ENCODE measurements around the gene LIMS1.
A peak's percentile ranks its signal among the peaks of the same experiment; 100 is the strongest.

LIMS1 gene

DNA sequence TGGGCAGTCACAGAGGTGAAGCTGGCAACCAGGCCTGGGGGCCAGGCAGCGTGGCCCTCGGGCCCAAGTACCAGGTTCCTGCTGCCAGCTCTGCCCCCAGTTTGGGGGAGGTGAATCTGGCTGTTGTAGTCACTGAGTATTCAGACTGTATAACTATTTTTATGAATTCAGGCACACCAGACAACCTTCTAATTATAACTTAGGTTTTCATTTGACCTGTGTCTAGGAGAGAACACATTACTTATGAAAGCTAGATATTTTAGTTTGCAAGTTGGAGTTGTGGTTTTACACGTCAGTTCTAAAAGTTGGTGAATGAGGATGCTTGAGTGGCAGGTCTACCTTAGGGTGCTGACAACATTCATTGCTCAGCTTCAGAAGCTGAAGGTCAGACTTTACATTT is 71.7 kb downstream of the LIMS1 start:
- H2BK120ac ChIP-seq (ENCODE audit: insufficient read depth, low read length, poor library complexity) = no peak overlapping the region
- no CpG with 5 or more reads among the region's 3 CpGs for WGBS (ENCODE audit: extremely low coverage, insufficient coverage, insufficient read length)
- no peak overlapping the region for H3K18ac ChIP-seq (ENCODE audit: low read length)

GRCh38 chr2:108607706-108608301 is 73.5 kb downstream of the LIMS1 start:
- peak in 1 of 2 donors; percentile 52 for DNase-seq
- H3K27ac ChIP-seq (ENCODE audit: low read depth, low read length) = no peak overlapping the region
- no peak overlapping the region for H3K4ac ChIP-seq (ENCODE audit: low read depth, low read length)
- H3K18ac ChIP-seq (ENCODE audit: low read length) = no peak overlapping the region
- H3K14ac ChIP-seq (ENCODE audit: low read length) = no peak overlapping the region
- no peak overlapping the region for H4K8ac ChIP-seq (ENCODE audit: low read depth, low read length)
- H2BK12ac ChIP-seq (ENCODE audit: low read length) = no peak overlapping the region
- H2AK5ac ChIP-seq (ENCODE audit: low read length) = no peak overlapping the region
- no peaks in the 10 kb centered on the region for H3K27me3 ChIP-seq (ENCODE audit: insufficient read depth, low read length)
- H2AFZ ChIP-seq (ENCODE audit: insufficient read depth, low read length, poor library complexity) = no peak overlapping the region
- no peak overlapping the region for H3K23ac ChIP-seq (ENCODE audit: low read length)
- no peak overlapping the region for H3K4me3 ChIP-seq (ENCODE audit: low read depth, low read length)
- no peak overlapping the region for H2BK5ac ChIP-seq (ENCODE audit: low read depth, low read length, poor library complexity)
- H3K36me3 ChIP-seq (ENCODE audit: control insufficient read depth in 1 of 2, insufficient read depth in 2 of 2, low read length in 2 of 2) = no peaks in the 10 kb centered on the region
- no peaks in the 10 kb centered on the region for H3K79me1 ChIP-seq (ENCODE audit: low read length)
- H3K9ac ChIP-seq (ENCODE audit: low read length) = no peak overlapping the region
- no peak overlapping the region for H2BK120ac ChIP-seq (ENCODE audit: insufficient read depth, low read length, poor library complexity)
- H3K4me2 ChIP-seq (ENCODE audit: low read length) = no peak overlapping the region
- no peak overlapping the region for H4K12ac ChIP-seq (ENCODE audit: low read depth, low read length)
- H3K4me1 ChIP-seq (ENCODE audit: control insufficient read depth in 1 of 2, insufficient read depth in 2 of 2, low read length in 2 of 2) = peaks cover 3 to 9% of the 10 kb centered on the region in 2 experiments
- H3K9me3 ChIP-seq (ENCODE audit: insufficient read depth, low read depth, low read length) = peaks cover 3% of the 10 kb centered on the region
- H4K91ac ChIP-seq (ENCODE audit: low read depth, low read length) = no peak overlapping the region
- H3K79me2 ChIP-seq (ENCODE audit: control insufficient read depth, insufficient read depth, low read length, poor library complexity) = no peaks in the 10 kb centered on the region
- no CpG with 5 or more reads among the region's 3 CpGs for WGBS (ENCODE audit: extremely low coverage, insufficient coverage, insufficient read length)

More for the DNA sequence above, 71.7 kb downstream of the LIMS1 start:
- no peaks in the 10 kb centered on the region for H3K79me1 ChIP-seq (ENCODE audit: low read length)
- H3K4me2 ChIP-seq (ENCODE audit: low read length) = no peak overlapping the region
- H4K12ac ChIP-seq (ENCODE audit: low read depth, low read length) = no peak overlapping the region
- no peaks in the 10 kb centered on the region for H3K36me3 ChIP-seq (ENCODE audit: control insufficient read depth in 1 of 2, insufficient read depth in 2 of 2, low read length in 2 of 2)
- no peak overlapping the region for H2AK5ac ChIP-seq (ENCODE audit: low read length)
- no peak overlapping the region for H3K9ac ChIP-seq (ENCODE audit: low read length)
- H3K9me3 ChIP-seq (ENCODE audit: insufficient read depth, low read depth, low read length) = peaks cover 1% of the 10 kb centered on the region
- no peaks in the 10 kb centered on the region for H3K27me3 ChIP-seq (ENCODE audit: insufficient read depth, low read length)
- H2BK5ac ChIP-seq (ENCODE audit: low read depth, low read length, poor library complexity) = no peak overlapping the region
- H2BK12ac ChIP-seq (ENCODE audit: low read length) = peak overlapping the region; percentile 68
- H3K23ac ChIP-seq (ENCODE audit: low read length) = no peak overlapping the region
- H3K4me3 ChIP-seq (ENCODE audit: low read depth, low read length) = no peak overlapping the region
- no peak overlapping the region for H4K8ac ChIP-seq (ENCODE audit: low read depth, low read length)
- H3K27ac ChIP-seq (ENCODE audit: low read depth, low read length) = no peak overlapping the region
- no peak overlapping the region for H2AFZ ChIP-seq (ENCODE audit: insufficient read depth, low read length, poor library complexity)
- no peak for DNase-seq
- no peak overlapping the region for H4K91ac ChIP-seq (ENCODE audit: low read depth, low read length)
- no peaks in the 10 kb centered on the region for H3K79me2 ChIP-seq (ENCODE audit: control insufficient read depth, insufficient read depth, low read length, poor library complexity)
- peaks cover 3 to 9% of the 10 kb centered on the region in 2 experiments for H3K4me1 ChIP-seq (ENCODE audit: control insufficient read depth in 1 of 2, insufficient read depth in 2 of 2, low read length in 2 of 2)
- H3K4ac ChIP-seq (ENCODE audit: low read depth, low read length) = peak overlapping the region; percentile 77
- H3K14ac ChIP-seq (ENCODE audit: low read length) = no peak overlapping the region

DNA sequence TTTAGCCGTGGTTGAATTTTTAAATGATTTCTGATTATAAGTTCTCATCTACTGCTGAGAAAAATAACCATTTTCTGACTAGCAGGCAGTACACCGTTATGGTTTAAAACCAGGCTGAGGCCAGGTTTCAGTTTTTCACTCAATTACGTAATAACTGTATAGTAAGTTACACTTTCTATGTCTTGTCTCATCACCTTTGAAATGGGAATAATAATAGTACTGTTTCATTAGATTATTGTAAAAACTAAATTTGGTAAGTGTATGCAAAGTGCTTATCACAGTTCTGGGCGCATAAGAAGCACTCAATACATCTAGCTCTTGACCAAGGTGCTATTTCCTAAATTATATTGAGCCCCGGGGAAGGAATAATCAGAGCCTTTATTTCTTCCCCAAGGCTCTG is 76.8 kb downstream of the LIMS1 start:
- no peak overlapping the region for H2AFZ ChIP-seq (ENCODE audit: insufficient read depth, low read length, poor library complexity)
- H4K8ac ChIP-seq (ENCODE audit: low read depth, low read length) = no peak overlapping the region
- no peaks in the 10 kb centered on the region for H3K36me3 ChIP-seq (ENCODE audit: control insufficient read depth in 1 of 2, insufficient read depth in 2 of 2, low read length in 2 of 2)
- H3K4me2 ChIP-seq (ENCODE audit: low read length) = no peak overlapping the region
- WGBS (ENCODE audit: extremely low coverage, insufficient coverage, insufficient read length) = no CpG with 5 or more reads among the region's 5 CpGs
- no peak overlapping the region for H2BK12ac ChIP-seq (ENCODE audit: low read length)
- H2BK120ac ChIP-seq (ENCODE audit: insufficient read depth, low read length, poor library complexity) = no peak overlapping the region
- H2BK5ac ChIP-seq (ENCODE audit: low read depth, low read length, poor library complexity) = no peak overlapping the region
- H3K27ac ChIP-seq (ENCODE audit: low read depth, low read length) = no peak overlapping the region
- H3K27me3 ChIP-seq (ENCODE audit: insufficient read depth, low read length) = no peaks in the 10 kb centered on the region
- H3K4me3 ChIP-seq (ENCODE audit: low read depth, low read length) = no peak overlapping the region
- H2AK5ac ChIP-seq (ENCODE audit: low read length) = no peak overlapping the region
- H3K4me1 ChIP-seq (ENCODE audit: control insufficient read depth in 1 of 2, insufficient read depth in 2 of 2, low read length in 2 of 2) = peaks cover 5 to 18% of the 10 kb centered on the region in 2 experiments
- peaks cover 2% of the 10 kb centered on the region for H3K79me2 ChIP-seq (ENCODE audit: control insufficient read depth, insufficient read depth, low read length, poor library complexity)
- H3K4ac ChIP-seq (ENCODE audit: low read depth, low read length) = no peak overlapping the region
- H3K9me3 ChIP-seq (ENCODE audit: insufficient read depth, low read depth, low read length) = peaks cover 6% of the 10 kb centered on the region
- H3K79me1 ChIP-seq (ENCODE audit: low read length) = no peaks in the 10 kb centered on the region
- H3K9ac ChIP-seq (ENCODE audit: low read length) = no peak overlapping the region
- H3K18ac ChIP-seq (ENCODE audit: low read length) = no peak overlapping the region
- no peak for DNase-seq
- H4K12ac ChIP-seq (ENCODE audit: low read depth, low read length) = no peak overlapping the region
- H4K91ac ChIP-seq (ENCODE audit: low read depth, low read length) = no peak overlapping the region
- no peak overlapping the region for H3K14ac ChIP-seq (ENCODE audit: low read length)
- H3K23ac ChIP-seq (ENCODE audit: low read length) = no peak overlapping the region

- Histone ChIP-seq H3K79me2 (ENCODE audit: control insufficient read depth, insufficient read depth, low read length, poor library complexity) (peaks cover 2% of the 10 kb centered on the region), H4K91ac (ENCODE audit: low read depth, low read length) (no peak overlapping the region), H2BK12ac (ENCODE audit: low read length) (no peak overlapping the region), H3K4me3 (ENCODE audit: low read depth, low read length) (no peak overlapping the region), H3K27ac (ENCODE audit: low read depth, low read length) (no peak overlapping the region), H2BK120ac (ENCODE audit: insufficient read depth, low read length, poor library complexity) (no peak overlapping the region), H3K14ac (ENCODE audit: low read length) (no peak overlapping the region), H3K36me3 (ENCODE audit: control insufficient read depth in 1 of 2, insufficient read depth in 2 of 2, low read length in 2 of 2) (no peaks in the 10 kb centered on the region), H3K4ac (ENCODE audit: low read depth, low read length) (no peak overlapping the region), H2AK5ac (ENCODE audit: low read length) (no peak overlapping the region), H4K12ac (ENCODE audit: low read depth, low read length) (no peak overlapping the region), H3K4me2 (ENCODE audit: low read length) (no peak overlapping the region), H3K9ac (ENCODE audit: low read length) (peak overlapping the region; percentile 71), H3K18ac (ENCODE audit: low read length) (no peak overlapping the region), H2BK5ac (ENCODE audit: low read depth, low read length, poor library complexity) (no peak overlapping the region), H2AFZ (ENCODE audit: insufficient read depth, low read length, poor library complexity) (no peak overlapping the region), H3K9me3 (ENCODE audit: insufficient read depth, low read depth, low read length) (peaks cover 6% of the 10 kb centered on the region), H3K4me1 (ENCODE audit: control insufficient read depth in 1 of 2, insufficient read depth in 2 of 2, low read length in 2 of 2) (peaks cover 11 to 24% of the 10 kb centered on the region in 2 experiments), H3K23ac (ENCODE audit: low read length) (no peak overlapping the region), H3K79me1 (ENCODE audit: low read length) (no peaks in the 10 kb centered on the region), H4K8ac (ENCODE audit: low read depth, low read length) (no peak overlapping the region), H3K27me3 (ENCODE audit: insufficient read depth, low read length) (no peaks in the 10 kb centered on the region)
- WGBS (ENCODE audit: extremely low coverage, insufficient coverage, insufficient read length) = no CpG with 5 or more reads among the region's 5 CpGs
- no peak for DNase-seq
Observed at GRCh38 chr2:108612153-108612513, 77.9 kb downstream of the LIMS1 start.

All from trophoblast cell (in vitro differentiated cells and primary cell).